Large intestine (tissue), 3 donors: Measurements from ENCODE around the gene SAPCD1. TPM values are rescaled to one million over a fixed set of nuclear protein-coding genes. Genes with fewer than 3 reads are reported as not detected.

Source experiments
- DNase-seq, 2 donors: peaks; one replicate each; pipeline versions ENCODE4 v3.0.0 to v3.0.0-alpha.2; 2013
- H3K27ac ChIP-seq: one replicate; pipeline ENCODE4 v1.5.1; 2013; ENCODE audit warnings: low read length
- H3K27me3 ChIP-seq: 2 replicates; pipeline ENCODE4 v1.6.1; 2013; ENCODE audit warnings: low read length; ENCODE audit not compliant: control insufficient read depth, insufficient read depth
- H3K36me3 ChIP-seq: 2 replicates; pipeline ENCODE4 v1.6.1; 2013; ENCODE audit warnings: low read length; ENCODE audit not compliant: control insufficient read depth, insufficient read depth
- H3K4me1 ChIP-seq: one replicate; pipeline ENCODE4 v1.6.1; 2013; ENCODE audit warnings: low read length; ENCODE audit not compliant: control insufficient read depth, insufficient read depth
- H3K4me3 ChIP-seq: one replicate; pipeline ENCODE4 v1.5.1; 2013; ENCODE audit warnings: low read length
- H3K9me3 ChIP-seq: one replicate; pipeline ENCODE4 v1.6.1; 2013; ENCODE audit warnings: mild to moderate bottlenecking, low read depth, low read length, moderate library complexity; ENCODE audit not compliant: control insufficient read depth
- WGBS: methylation state at CpG from one replicate; pipeline ENCODE4 v1.1.5; 2013; ENCODE audit warnings: low lambda C conversion rate; ENCODE audit not compliant: insufficient coverage; 5-methylcytosine and 5-hydroxymethylcytosine counted together
- polyA plus RNA-seq: library from polyadenylated mRNA; unstranded; fragments of 120-200 nt; gene quantifications from one replicate; pipeline ENCODE4 v1.2.1, GENCODE V29; 2013

The SAPCD1 gene
- polyA plus RNA-seq, 1 donor, result 15.0 TPM

DNA sequence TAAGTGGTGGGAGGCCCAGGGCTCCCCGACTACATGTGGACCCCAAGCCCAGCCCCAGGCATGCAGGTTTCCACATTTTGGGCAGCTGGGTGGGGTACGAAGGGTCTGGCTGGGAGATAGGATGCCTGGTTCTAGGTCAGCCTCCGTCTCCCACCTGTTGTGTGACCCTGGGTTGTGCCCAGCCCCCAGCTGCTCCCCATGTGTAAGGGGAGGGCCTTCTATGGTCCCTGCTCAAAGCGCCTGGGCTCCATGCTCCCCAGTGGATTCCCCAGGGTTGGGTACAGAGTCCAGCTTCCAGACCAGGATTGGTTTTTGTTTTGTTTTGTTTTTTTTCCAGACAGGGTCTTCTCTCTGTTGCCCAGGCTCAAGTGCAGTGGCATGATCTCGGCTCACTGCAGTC lies 15.7 kb downstream of the SAPCD1 start:
- no CpG with 5 or more reads among the region's 5 CpGs for WGBS
- Histone ChIP-seq H3K4me1 (peaks cover 36% of the 10 kb centered on the region), H3K9me3 (peaks cover 2% of the 10 kb centered on the region), H3K27ac (peak overlapping the region; percentile 95), H3K36me3 (peaks cover 44% of the 10 kb centered on the region), H3K4me3 (no peak overlapping the region), H3K27me3 (no peaks in the 10 kb centered on the region)
- no peak for DNase-seq

DNA sequence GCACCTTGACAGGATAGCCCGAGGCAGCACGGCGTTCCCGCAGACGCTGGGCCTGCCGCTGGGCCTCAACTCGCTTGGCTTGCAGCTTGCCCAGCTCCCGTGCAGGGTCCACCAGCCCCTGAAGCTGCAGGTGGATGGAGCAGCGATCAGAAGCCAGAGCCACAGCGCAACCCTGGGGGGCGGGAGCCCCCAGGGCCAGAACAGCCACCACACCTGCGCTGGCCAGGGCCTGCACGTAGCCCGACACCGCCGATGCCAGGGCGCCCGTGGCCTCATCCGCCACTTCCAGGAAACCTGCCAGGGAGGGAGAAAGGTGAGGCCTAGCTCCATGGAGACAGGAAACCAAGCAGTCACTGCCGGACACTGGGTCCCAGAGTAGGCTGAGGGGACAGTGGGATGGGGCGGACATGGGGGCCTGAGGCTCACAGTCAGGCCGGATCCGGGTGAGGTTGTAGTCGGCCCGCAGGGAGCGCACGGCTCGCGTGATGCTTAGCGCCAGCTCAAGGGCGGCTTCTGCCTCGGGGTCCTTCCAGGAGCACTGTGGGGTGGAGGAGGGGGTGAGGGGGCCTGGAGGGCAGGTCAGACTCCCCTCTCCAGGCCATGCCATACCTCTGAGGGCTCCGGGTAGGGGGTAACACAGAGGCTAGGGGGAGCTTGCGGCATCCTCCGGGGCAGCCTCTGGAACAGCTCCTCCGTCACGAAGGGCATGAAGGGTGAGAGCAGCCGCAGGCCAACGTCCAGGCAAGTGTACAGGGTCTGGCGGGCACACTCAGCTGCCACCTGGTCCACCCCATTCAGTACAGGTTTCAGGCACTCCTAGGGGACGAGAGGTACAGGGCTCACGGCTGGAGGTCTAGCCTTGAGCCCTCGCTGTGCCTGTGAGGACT lies 16.8 kb downstream of the SAPCD1 start:
- peaks cover 2% of the 10 kb centered on the region for H3K9me3 ChIP-seq
- no peak overlapping the region for H3K27ac ChIP-seq
- no CpG with 5 or more reads among the region's 43 CpGs for WGBS
- DNase-seq, result no peak
- H3K4me3 ChIP-seq, result no peak overlapping the region
- peaks cover 52% of the 10 kb centered on the region for H3K36me3 ChIP-seq
- H3K4me1 ChIP-seq, result peaks cover 36% of the 10 kb centered on the region
- no peaks in the 10 kb centered on the region for H3K27me3 ChIP-seq

- Histone ChIP-seq H3K4me3 (no peak overlapping the region), H3K27ac (no peak overlapping the region), H3K36me3 (peaks cover 58% of the 10 kb centered on the region), H3K27me3 (no peaks in the 10 kb centered on the region), H3K9me3 (peaks cover 2% of the 10 kb centered on the region), H3K4me1 (peaks cover 34% of the 10 kb centered on the region)
- no peak for DNase-seq
- WGBS, result no CpG with 5 or more reads among the region's 10 CpGs
Measured at GRCh38 chr6:31779908-31780307, 17.5 kb downstream of the SAPCD1 start.

- DNase-seq, result no peak
- peaks cover 2% of the 10 kb centered on the region for H3K9me3 ChIP-seq
- H3K36me3 ChIP-seq, result peaks cover 61% of the 10 kb centered on the region
- no peak overlapping the region for H3K4me3 ChIP-seq
- H3K27ac ChIP-seq, result no peak overlapping the region
- peaks cover 26% of the 10 kb centered on the region for H3K4me1 ChIP-seq
- no CpG with 5 or more reads among the region's 20 CpGs for WGBS
- no peaks in the 10 kb centered on the region for H3K27me3 ChIP-seq
Measured at GRCh38 chr6:31780507-31781243, 18.2 kb downstream of the SAPCD1 start.

DNA sequence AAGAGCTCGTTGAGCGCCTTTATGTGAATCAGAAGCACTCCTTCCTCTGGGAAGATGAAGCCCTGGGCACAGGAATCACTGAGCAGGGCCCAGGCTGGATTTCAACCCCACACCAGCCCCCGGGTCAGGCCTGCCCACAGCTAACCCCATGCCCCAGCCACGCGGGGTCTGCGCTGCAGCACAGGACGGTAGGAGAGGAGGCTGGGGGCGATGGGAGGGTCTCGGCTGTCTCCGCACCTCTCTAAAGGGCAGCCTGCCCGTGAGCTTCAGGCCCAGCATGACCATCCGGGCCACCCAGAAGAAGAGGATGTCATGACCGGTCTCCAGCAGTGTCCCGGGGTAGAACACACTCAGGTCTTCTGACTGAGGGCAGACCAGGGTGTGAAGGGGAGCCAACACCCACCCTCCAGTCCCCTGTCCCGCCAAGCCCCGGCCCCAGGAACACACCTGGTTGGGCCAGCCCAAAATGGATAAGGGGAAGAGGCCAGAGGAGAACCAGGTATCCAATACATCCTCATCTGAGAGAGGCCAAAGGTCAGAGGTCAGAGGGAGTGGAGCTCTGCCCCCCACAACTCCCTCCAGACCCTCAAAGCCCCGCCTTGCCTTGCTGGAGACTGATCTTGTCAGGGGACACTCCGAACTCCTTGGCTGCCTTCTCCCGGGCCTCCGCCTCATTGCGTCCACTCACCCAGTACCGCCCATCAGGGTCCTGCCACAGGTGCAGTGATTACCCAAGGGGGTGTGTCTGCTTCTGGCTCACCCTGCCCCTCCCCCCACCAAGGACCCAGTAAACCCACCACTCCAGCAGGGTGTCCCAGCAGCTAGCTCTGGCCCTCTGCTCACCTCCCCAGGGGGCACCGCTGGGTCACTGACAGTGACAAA lies 19.0 kb downstream of the SAPCD1 start:
- DNase-seq, result no peak
- no peak overlapping the region for H3K27ac ChIP-seq
- no CpG with 5 or more reads among the region's 23 CpGs for WGBS
- H3K36me3 ChIP-seq, result peaks cover 61% of the 10 kb centered on the region
- no peaks in the 10 kb centered on the region for H3K27me3 ChIP-seq
- no peak overlapping the region for H3K4me3 ChIP-seq
- H3K9me3 ChIP-seq, result no peaks in the 10 kb centered on the region
- peaks cover 18% of the 10 kb centered on the region for H3K4me1 ChIP-seq

DNA sequence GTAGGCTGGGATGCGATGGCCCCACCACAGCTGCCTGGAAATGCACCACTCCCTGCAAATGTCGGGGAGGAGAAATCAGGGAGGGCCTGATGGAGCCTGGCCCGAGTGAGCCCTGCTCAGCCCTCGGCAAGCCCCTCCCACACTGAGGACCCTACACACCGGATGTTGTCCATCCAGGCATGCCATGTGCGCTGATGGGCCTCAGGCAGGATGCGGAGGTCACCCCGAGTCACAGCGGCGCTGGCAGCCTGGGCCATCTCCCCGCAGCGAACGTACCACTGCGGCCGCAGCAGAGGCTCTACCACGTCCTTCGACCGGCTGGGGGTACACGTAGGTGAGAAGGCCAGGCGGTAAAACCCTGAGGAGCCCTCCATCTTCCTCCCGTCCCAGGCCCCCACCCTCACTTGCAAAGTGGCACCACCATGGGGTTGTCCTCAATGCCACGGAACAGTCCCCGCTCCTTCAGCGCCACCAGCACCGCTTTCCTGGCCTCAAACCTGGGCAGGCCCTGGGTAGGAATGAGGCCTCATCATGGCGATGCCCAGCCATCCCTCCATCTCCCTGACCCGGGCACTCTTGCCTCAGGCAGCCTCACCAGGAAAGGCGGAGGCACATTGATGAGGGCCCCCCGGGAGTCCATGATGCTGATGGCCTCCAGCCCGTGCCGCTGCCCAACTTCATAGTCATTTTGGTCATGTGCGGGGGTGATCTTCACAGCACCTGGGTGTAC lies 19.8 kb downstream of the SAPCD1 start:
- Histone ChIP-seq H3K27ac (no peak overlapping the region), H3K9me3 (no peaks in the 10 kb centered on the region), H3K27me3 (no peaks in the 10 kb centered on the region), H3K36me3 (peaks cover 61% of the 10 kb centered on the region), H3K4me1 (peaks cover 10% of the 10 kb centered on the region), H3K4me3 (no peak overlapping the region)
- no peak for DNase-seq
- no CpG with 5 or more reads among the region's 32 CpGs for WGBS

DNA sequence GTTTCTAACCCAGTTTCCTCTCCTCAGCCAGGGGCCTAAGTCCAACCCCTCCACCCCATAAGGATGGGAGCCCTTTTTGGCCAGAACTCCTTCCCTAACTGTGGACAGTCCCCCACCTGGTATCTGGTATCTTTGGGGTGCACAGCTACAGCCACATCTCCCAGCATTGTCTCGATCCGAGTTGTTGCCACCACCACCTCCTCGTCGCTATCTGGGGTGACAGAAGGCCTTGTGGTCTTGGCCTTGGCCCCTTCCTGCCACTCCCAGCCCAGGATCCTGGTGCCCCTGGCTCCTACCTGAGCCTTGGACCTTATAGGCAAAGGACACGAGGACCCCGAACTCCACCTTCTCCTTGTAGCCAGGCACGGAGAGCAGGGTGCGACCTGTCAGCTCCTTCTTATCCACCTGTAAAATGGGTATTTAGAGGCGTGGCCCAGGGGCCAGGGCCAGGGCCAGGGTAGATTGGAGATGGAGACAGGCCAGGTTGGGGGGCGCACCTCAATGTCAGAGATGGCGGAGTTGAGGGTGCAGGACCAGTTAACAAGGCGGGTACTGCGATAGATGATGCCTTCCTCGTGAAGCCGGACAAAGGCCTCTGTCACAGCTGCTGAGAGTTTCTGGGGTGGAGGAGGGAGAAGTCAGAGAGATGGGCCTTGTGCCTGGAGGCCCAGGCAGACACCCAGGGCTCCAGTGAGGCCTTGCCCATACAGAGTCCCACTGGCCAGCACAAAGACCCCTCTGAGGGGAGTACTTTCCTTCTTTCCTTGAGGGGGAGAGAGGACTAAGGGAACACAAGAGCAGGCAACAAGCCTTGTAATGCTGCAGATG lies 21.9 kb downstream of the SAPCD1 start:
- Histone ChIP-seq H3K9me3 (no peaks in the 10 kb centered on the region), H3K4me1 (no peaks in the 10 kb centered on the region), H3K36me3 (peaks cover 53% of the 10 kb centered on the region), H3K27ac (no peak overlapping the region), H3K27me3 (no peaks in the 10 kb centered on the region), H3K4me3 (no peak overlapping the region)
- WGBS, result no CpG with 5 or more reads among the region's 15 CpGs
- no peak for DNase-seq

- DNase-seq, result no peak
- 100% methylated on average over 2 of the region's 11 CpGs for WGBS
- Histone ChIP-seq H3K36me3 (peaks cover 44% of the 10 kb centered on the region), H3K4me1 (no peaks in the 10 kb centered on the region), H3K27ac (no peak overlapping the region), H3K27me3 (no peaks in the 10 kb centered on the region), H3K4me3 (no peak overlapping the region), H3K9me3 (no peaks in the 10 kb centered on the region)
Measured at GRCh38 chr6:31785475-31785874, 23.0 kb downstream of the SAPCD1 start.

GRCh38 chr6:31791324-31792089 lies 29.1 kb downstream of the SAPCD1 start:
- H3K27ac ChIP-seq, result no peak overlapping the region
- WGBS, result 60% methylated on average over 1 of the region's 12 CpGs
- no peak overlapping the region for H3K4me3 ChIP-seq
- H3K4me1 ChIP-seq, result no peaks in the 10 kb centered on the region
- no peaks in the 10 kb centered on the region for H3K27me3 ChIP-seq
- H3K9me3 ChIP-seq, result no peaks in the 10 kb centered on the region
- peaks cover 18% of the 10 kb centered on the region for H3K36me3 ChIP-seq
- peak in 1 of 2 donors; percentile 44 for DNase-seq
